ENCODE results near the gene GGT7.
"Not testable (repeated sequence)": the region's sequence is repeated elsewhere in the genome, so short reads cannot be mapped to it uniquely, and the experiment has no call there.

Gene GGT7

DNA sequence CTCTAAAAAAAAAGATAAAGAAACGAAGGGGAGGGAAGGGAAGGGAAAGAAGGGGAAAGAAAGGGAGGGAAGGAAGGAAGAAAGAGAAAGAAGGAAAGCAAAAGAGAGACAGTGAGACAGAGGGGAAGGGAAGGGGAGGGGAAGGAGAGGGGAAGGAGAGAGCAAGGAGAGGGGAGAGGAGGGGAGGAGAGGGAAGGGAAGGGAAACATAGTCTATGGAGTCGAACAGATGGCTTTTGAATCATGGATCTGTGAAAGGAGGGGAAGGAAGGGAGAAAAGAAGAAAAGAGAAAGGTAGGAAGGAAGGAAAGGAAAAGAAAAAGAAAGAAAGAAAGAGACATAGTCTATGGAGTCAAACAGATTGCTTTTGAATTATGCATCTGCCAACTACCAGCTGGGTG lies 30.5 kb downstream of the GGT7 start:
- no peak for DNase-seq

GRCh38 chr20:34834459-34834893 lies 38.2 kb downstream of the GGT7 start:
- DNase-seq, result no peak

GRCh38 chr20:34831936-34832335 lies 40.7 kb downstream of the GGT7 start:
- no peak for DNase-seq

GRCh38 chr20:34829191-34829590 lies 43.5 kb downstream of the GGT7 start:
- no peak for DNase-seq

DNA sequence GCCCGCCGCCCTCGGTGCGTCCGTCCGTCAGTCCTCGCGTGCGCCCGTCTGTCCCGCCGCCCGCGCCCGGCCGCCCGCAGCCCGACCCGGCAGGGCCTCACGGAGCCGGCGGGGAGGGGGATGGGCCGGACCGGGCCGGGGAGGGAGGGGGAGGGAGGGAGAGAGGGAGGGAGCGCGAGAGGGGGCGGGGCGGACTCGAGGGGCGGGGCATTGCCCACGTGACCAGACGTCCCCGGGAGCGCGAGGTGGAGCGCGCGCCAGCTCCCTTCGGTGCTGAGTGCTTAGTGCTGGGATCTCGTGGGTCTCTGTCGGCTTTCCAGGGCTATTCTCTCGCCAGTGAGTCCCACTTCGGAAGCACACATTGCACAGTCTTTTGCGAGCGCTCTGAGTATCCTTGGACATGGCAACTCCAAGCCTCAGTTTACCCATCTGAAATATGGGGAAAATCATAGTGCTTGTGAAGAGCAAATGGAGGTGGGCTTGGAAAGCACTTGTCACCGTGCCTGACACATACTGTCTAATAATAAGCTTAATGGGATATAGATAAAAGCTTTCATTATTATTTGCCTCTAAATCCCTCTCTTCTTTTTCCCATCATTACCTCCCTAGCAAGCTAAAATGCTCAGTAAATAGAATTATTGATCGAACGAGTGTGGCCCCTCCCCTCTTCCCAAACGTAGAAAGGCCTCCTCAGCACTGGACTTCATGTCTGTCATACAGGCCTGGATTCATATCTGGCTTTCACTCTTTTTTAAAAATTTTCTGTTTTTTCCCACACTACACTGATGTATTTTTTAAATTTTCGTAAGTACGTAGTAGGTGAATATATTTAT lies 46.9 kb downstream of the GGT7 start, which contains the start of gene NCOA6:
Gene NCOA6, minus strand, starts transcription at position 122 of the 833 bp plus-strand sequence. CDS start 43,296 bp downstream, outside the sequence.
- DNase-seq, result peak; percentile 78

GRCh38 chr20:34824806-34825529 lies 47.7 kb downstream of the GGT7 start:
- DNase-seq, result peak; percentile 55

DNA sequence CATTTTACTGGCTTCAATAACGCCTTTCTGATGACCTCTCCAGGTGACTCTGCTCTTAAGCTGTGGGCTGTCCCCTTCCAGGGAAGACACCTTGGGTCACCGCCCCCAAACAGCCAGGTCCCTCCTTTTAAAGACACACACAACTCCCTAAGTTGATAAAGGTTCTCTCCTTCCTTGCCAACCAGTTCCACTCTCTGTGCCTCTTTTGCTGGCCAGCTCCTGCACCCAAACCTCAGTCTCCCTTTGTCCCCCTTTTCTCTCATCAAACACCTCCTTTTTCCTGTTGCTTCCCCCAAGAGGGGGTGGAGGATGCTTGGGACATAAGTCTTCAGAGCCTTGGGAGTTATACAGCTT lies 48.2 kb downstream of the GGT7 start:
- DNase-seq, result no peak

- no peak for DNase-seq
These were observed 48.6 kb downstream of the GGT7 start for GRCh38 chr20:34824026-34824425.

DNA sequence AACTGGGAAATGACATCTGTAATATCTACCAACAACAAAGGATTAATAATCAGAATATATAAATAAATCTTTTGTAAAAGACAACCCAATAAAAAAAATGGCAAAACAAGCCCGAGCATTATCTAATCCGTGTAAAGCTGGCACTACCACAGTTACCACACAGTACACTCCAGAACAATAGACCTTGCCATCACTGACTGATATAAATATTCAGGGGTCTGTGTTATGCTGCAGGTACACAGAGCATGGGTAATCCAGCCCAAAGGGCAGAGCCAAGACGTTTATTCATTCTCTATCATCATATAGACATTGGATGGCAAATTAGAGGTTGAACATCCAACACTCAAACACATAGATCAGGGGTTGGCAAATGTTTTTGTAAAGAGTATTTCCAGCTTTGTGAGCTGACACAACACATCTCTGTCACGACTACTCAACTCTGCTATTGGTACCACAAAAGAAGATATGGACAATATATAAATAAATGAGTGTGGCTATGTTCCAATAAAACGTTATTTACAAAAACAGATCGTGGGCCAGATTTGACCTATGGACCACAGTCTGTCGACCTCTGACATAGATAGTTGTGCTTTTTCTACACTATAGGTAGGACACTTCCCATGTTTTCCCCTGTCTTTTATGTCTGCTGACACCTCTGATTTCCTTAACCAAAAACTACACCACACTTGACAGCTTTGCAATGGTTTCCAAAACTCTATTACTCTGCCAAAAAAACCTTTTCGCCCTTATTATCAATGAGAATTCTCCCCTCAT lies 51.7 kb downstream of the GGT7 start:
- no peak for DNase-seq

DNA sequence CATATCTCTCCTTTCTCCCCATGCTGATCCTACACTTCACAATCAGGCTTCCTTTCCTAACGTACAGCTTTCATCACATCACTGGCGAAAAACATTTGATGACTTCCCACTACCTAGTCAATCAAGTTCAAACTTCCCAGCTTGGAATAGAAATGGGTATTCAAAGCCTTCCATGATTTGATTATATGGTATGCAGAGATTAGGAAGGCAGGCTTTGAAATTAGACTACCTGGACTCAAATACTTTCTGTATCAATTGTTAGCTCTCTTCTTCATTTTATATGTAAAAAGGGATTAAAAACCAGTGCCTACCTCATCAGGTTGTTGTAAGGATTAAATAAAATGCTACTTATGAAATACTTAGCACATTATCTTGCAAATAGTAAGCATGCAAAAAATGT lies 54.9 kb downstream of the GGT7 start:
- DNase-seq, result no peak

DNA sequence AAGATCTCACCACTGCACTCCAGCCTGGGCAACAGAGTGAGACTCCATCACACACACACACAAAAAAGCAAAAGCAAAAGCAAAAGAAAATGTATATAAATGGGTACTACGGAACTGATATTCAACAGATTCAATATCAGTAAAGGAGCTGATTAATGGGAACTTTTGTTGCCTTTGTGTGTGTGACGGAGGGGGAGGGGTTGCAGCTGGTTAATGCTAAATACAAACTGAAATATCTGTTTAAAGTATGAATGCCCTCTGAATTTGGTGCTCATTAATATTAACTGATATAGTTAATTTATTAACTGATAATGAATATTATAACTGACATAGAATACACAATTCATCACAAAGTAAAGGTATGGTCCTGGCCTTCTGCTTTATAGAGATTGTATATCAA lies 55.6 kb downstream of the GGT7 start:
- no peak for DNase-seq

DNA sequence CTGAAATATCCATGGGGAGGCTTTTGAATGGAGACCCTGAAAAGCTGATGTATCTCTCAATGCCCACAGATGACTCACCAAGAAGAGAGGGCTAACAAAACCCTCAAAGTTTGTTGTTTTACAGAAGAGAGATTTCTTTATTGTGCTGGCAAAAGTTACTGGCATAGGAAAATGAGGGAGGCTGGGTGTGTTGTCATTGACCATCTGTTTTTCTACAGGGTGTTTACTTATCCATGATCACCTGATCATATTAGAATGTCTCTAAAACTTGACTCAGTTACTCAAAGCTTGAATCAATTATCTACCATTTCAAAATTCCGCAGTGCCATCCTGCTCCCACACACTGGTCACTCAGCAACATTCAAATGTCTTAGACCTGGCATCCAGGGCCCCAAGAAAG lies 57.0 kb downstream of the GGT7 start:
- no peak for DNase-seq

GRCh38 chr20:34808583-34808982 lies 64.1 kb downstream of the GGT7 start:
- DNase-seq, result no peak

DNA sequence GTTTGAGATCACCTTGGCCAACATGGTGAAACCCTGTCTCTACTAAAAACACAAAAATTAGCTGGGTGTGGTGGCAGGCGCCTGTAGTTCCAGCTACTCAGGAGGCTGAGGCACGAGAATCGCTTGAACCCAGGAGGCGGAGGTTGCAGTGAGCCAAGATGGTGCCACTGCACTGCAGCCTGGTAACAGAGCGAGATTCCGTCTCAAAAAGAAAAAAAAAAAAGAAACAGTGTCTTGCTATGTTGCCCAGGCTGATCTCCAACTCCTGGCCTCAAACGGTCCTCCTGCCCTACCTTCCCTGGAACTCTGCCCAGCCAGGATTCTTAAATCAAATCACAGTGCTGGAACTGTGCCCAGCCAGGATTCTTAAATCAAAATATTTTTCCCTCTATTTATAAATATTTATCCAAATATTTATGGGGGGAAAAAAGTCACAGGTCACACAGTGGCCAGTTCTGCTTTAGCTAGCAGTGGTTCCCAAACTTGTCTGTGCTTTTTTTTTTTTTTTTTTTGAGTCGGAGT lies 64.7 kb downstream of the GGT7 start:
- DNase-seq, result not testable (repeated sequence)

- DNase-seq, result no peak
These were observed 66.4 kb downstream of the GGT7 start for GRCh38 chr20:34806255-34806654.

DNA sequence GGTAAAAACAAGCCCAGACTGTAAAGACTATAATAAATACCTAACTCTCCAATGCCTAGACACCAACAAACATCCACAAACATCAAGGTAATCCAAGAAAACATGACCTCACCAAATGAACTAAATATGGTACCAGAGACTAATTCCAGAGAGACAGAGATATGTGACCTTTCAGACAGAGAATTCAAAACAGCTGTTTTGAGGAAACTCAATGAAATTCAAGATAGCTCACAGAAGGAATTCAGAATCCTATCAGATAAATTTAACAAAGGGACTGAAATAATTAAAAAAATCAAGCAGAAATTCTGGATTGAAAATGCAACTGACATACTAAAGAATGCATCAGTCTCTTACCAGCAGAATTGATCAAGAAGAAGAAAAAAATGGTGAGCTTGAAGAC lies 73.8 kb downstream of the GGT7 start:
- no peak for DNase-seq

DNA sequence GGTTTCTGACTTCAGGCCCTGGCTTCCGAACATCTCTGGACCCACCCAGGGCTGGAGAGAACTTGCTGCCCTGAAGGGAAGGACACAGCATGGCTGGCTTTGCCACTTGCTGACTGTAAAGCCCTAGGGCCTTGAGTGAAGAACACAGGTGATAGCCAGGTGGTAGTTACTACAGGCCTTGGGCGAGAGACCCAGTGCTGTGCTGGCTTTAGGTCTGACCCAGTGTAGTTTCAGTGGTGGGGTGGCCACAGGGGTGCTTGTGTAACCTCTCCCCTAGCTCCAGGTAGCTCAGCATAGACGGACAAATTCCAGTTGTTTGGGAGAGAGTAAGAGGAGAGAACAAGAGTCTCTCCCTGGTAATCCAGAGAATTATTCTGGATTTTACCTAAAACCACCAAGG lies 74.3 kb downstream of the GGT7 start:
- no peak for DNase-seq

- no peak for DNase-seq
These were observed 75.4 kb downstream of the GGT7 start for GRCh38 chr20:34797012-34797995.

All from activated gamma-delta T cell (primary cell).